Chondrocyte (in vitro differentiated cells): ENCODE measurements around the gene TCP10L. TPM values are rescaled to one million over a fixed set of nuclear protein-coding genes. Genes with fewer than 3 reads are reported as not detected.

ENCODE experiments used
- DNase-seq: peaks from one replicate; pipeline ENCODE4 v3.0.0; 2021; ENCODE audit warnings: mixed read lengths, low spot score
- H3K27ac Mint-ChIP-seq: one replicate; pipeline ENCODE4 v1.8.0; 2021; ENCODE audit warnings: mild to moderate bottlenecking, moderate library complexity, mixed read lengths; ENCODE audit not compliant: unreplicated experiment
- H3K27me3 Mint-ChIP-seq: 2 replicates; pipeline ENCODE4 v1.8.0; 2021; ENCODE audit warnings: low read depth, mixed read lengths
- H3K36me3 Mint-ChIP-seq: 2 replicates; pipeline ENCODE4 v1.8.0; 2021; ENCODE audit warnings: low read depth, mixed read lengths
- H3K4me1 Mint-ChIP-seq: 2 replicates; pipeline ENCODE4 v1.8.0; 2021; ENCODE audit warnings: low read depth, mild to moderate bottlenecking, mixed read lengths
- H3K4me3 Mint-ChIP-seq: one replicate; pipeline ENCODE4 v1.8.0; 2021; ENCODE audit warnings: mild to moderate bottlenecking, moderate library complexity, mixed read lengths; ENCODE audit not compliant: unreplicated experiment
- H3K9me3 Mint-ChIP-seq: 2 replicates; pipeline ENCODE4 v1.8.0; 2021; ENCODE audit warnings: low read depth, mixed read lengths
- CTCF ChIP-seq: fragments of 200-600 bp; sonication (generic); IDR thresholded peaks from 2 replicates; pipeline ENCODE4 v1.5.0; 2021; ENCODE audit warnings: antibody characterized with exemption, mild to moderate bottlenecking, moderate library complexity
- total RNA-seq: library from RNA; stranded (reverse); gene quantifications from 3 replicates; pipeline ENCODE4 v1.2.1, GENCODE V29; 2021

TCP10L gene
- total RNA-seq, 1 donor from 2014 or later, result 0.40 TPM

DNA sequence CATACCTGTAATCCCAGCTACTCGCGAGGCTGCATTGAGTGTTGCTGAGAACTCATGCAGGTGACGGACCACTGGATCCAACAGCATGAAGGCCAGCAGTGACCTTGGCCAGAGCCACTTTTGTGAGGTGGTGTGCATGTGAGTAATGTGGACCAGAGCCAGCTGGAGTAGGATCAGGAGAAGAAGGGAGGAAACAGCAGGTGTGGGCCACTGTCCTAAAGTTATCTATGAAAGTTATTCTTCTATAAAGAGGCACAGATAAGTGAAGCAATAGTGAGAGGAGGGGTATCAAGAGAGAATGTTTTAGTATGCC lies 47.8 kb downstream of the TCP10L start:
- no peak overlapping the region for H3K4me3 Mint-ChIP-seq
- TF ChIP-seq CTCF, result no peak
- H3K4me1 Mint-ChIP-seq, result no peaks in the 10 kb centered on the region
- no peak overlapping the region for H3K27ac Mint-ChIP-seq
- peaks cover 11% of the 10 kb centered on the region for H3K27me3 Mint-ChIP-seq
- no peak for DNase-seq
- peaks cover 2% of the 10 kb centered on the region for H3K36me3 Mint-ChIP-seq
- H3K9me3 Mint-ChIP-seq, result no peaks in the 10 kb centered on the region

DNA sequence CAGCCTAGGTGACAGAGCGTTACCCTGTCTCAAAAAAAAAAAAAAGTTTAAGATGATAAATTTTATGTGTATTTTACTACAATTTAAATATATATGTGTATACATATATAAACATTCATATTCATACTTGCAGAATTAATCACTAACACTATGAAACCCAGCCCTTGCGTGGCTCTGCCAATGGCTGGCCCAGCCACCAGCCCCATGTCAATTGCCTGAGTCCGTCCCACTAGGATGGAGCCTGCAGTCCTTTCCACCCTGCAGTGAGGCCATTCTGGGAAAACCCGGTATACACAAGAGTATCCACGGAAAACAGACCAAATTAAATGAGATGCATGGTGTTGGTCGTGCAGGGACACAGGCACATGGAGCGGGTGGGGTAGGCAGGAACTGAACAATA lies 49.7 kb downstream of the TCP10L start:
- Mint-ChIP-seq H3K4me3 (no peak overlapping the region), H3K27ac (no peak overlapping the region), H3K9me3 (no peaks in the 10 kb centered on the region), H3K4me1 (no peaks in the 10 kb centered on the region), H3K27me3 (peaks cover 11% of the 10 kb centered on the region), H3K36me3 (peaks cover 2% of the 10 kb centered on the region)
- DNase-seq, result no peak
- no peak for TF ChIP-seq CTCF

- H3K27me3 Mint-ChIP-seq, result peaks cover 9% of the 10 kb centered on the region
- H3K4me3 Mint-ChIP-seq, result no peak overlapping the region
- no peaks in the 10 kb centered on the region for H3K9me3 Mint-ChIP-seq
- no peak for DNase-seq
- no peak overlapping the region for H3K27ac Mint-ChIP-seq
- H3K4me1 Mint-ChIP-seq, result no peaks in the 10 kb centered on the region
- H3K36me3 Mint-ChIP-seq, result peaks cover 2% of the 10 kb centered on the region
- no peak for TF ChIP-seq CTCF
Measured at GRCh38 chr21:32534113-32534512, 51.2 kb downstream of the TCP10L start.

DNA sequence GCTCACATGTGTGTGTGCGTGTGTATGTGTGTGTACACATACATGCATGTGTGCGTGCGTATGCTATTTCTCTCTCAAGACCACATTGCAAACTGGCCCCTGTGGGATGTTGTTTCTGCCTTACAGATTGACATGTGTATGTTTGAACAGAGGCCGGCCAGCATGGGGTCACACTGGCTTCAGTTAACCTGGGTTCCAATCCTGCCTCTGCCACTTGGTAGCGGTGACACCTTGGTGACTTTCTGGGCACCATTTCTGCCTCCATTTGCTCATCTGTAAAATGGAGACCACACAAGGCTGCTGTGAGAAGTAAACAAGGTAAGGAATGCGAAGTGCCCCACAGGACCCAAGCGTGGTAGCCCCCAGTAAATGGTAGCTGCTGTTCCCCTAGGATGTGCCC lies 51.7 kb downstream of the TCP10L start:
- Mint-ChIP-seq H3K27ac (no peak overlapping the region), H3K9me3 (no peaks in the 10 kb centered on the region), H3K27me3 (peaks cover 6% of the 10 kb centered on the region), H3K4me1 (no peaks in the 10 kb centered on the region), H3K4me3 (no peak overlapping the region), H3K36me3 (peaks cover 2% of the 10 kb centered on the region)
- TF ChIP-seq CTCF, result no peak
- DNase-seq, result no peak

DNA sequence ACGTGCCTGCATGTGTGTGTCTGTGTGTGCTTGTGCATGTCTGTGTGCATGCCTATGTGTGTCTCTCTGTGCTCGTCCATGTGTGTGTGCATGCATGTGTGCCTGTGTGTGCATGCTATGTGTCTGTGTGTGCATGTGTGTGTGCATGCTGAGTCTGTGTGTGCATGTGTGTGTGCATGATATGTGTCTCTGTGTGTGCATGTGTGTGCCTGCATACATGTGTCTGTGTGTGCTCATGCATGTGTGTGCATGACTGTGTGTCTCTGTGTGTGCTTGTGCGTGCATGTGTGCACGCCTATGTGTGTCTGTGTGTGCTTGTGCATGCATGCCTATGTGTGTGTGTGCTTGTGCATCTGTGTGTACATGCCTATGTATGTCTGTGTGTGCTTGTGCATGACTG lies 52.3 kb downstream of the TCP10L start:
- no peak for DNase-seq
- no peak overlapping the region for H3K4me3 Mint-ChIP-seq
- no peaks in the 10 kb centered on the region for H3K9me3 Mint-ChIP-seq
- peaks cover 2% of the 10 kb centered on the region for H3K36me3 Mint-ChIP-seq
- H3K4me1 Mint-ChIP-seq, result no peaks in the 10 kb centered on the region
- no peak for TF ChIP-seq CTCF
- H3K27ac Mint-ChIP-seq, result no peak overlapping the region
- peaks cover 3% of the 10 kb centered on the region for H3K27me3 Mint-ChIP-seq
